HG03565 (cell line): ENCODE results near the gene SNX9.
"Not testable (repeated sequence)": the region's sequence is repeated elsewhere in the genome, so short reads cannot be mapped to it uniquely, and the experiment has no call there.

Experiments used
- ATAC-seq: cut with Tn5 transposase; IDR thresholded peaks from one replicate; pipeline ENCODE4 v1.9.1; 2021; ENCODE audit warnings: mild to moderate bottlenecking, moderate library complexity; ENCODE audit not compliant: unreplicated experiment

SNX9 gene

DNA sequence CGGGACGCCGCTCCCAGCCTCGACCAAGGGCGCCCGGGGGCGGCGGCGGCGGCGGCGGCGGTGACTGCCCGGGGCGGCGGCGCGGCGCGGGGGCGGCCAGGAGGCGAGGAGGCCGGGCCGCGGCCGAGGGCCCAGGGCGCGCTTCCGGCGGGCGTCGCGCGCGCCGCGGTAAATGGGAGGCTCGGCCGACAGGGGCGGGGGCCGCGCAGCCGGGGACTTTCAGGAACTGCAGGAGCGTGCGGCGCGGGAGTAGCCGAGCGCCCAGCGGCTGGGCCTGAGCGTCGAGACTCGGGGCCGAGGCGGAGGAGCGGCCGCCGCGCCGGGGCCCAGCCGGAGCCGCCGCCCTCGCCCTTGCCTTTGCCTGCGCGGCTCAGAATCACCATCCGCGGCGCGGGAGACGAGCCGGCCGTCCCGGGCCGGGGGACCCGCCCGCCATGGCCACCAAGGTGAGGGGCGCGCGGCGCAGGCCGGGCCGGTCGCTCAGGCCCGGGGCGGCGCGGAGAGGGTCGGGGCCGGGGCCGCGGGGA is at the start of gene SNX9:
Gene SNX9, plus strand, starts transcription at position 246 of the 527 bp plus-strand sequence. Its CDS starts 189 bp downstream, at position 435.
- ATAC-seq: peak; percentile 40

DNA sequence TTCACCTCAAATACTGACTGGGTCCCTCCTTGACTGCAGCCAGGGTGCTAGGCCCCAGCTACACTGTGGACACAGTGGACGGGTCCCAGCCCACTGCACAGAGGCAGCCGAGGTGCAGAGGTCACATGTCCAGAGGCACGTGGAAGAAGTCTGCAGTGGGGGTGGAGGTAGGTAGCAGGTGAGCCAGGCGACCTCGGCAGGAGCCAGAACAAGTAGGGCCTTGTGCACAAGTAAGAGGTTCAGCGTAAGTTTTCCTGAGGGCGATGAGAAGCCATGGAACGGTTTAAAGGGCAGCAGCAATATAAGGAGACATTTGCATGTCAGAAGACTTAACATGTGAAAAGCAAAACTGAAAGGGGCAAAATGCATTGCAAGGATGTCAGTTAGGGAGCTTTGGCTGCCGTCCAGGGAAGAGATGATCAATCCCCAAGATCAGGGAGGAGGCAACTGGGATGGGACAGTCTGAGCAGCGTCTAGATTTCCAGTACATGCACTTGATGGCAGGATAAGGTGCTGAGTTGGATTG is 49.7 kb upstream of the SNX9 start:
- no peak for ATAC-seq

DNA sequence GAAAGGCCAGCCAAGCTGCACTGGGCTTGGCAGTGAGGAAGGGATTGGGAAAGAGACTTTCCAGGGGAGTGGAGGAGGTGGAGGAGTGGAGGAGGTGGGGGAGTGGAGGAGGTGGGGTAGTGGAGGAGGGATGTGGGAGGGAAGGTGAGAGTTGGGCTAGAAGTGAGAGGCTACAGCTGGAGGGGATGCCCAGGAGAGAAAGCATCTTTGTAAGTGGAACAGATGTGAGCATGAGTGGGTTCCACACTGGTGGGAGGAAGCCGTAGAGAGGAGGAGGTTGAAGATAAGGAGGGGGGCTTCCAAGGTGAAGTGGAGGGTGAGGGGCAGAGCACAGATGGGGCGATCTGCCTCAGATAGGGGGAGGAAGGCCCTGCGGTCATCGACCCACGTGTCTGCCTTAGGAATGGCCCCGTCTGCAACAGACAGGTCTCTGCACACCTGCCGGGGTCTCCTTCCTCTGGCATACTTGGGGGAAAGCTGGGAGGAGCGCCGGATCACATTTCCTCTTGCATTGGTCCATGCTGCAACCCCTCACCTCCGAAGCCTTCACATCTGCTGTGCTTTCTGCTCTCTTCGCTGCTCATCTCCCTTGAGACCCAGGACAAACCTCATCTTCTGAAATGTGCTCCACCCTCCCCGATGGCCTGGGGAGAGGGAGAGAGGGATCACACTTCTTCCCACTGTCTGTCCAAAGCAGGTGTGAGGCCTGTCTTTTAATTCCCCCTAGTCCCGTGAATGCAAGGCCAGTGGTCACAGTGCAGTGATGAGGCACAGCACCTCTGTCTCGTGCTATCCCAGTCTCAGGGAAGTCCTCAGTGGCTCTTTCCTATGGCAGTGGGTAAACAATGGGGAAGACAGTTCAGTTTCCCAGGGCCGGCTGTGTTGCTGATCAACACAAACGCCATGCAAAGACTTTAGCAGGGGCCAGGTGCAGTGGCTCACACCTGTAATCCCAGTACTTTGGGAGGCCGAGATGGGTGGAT is 48.6 kb upstream of the SNX9 start:
- ATAC-seq: no peak

DNA sequence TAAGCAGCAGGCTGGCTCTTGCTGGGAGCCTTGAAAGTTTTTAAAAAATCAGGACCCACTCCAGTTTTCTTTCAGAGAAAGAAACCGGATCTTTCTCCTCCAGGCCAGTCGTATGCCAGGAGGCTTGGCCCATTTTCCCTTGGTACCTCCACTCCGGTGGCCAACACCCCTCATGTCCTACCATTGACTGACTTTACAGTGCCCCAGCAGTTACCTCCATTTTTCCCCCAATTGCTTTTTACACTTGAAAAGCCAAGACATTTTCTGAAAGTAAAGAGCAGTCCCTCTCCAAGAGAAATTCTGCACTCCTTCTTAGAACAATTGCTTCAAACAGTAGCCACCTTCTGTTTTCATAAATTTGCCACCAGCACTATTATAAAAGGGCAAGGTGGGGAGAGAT is 47.7 kb upstream of the SNX9 start:
- ATAC-seq: no peak

DNA sequence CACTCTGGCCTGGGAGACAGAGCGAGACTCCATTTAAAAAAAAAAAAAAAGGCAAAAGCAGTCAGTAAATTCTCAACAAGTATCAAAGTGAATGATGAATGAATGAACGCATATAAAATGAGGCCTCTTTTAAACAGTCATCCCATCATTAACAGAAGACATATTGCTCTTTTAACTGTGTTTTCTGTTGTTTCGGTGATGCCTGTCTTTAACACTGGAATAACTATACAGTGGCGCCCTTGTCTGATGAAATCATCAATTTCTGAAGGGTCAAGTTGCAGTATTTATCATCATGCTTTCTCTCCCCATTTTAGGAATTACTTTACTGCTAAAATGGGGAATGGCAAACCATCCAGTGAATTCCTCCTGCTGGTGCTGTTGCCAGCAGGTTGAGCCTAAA is 45.7 kb upstream of the SNX9 start:
- ATAC-seq: no peak

DNA sequence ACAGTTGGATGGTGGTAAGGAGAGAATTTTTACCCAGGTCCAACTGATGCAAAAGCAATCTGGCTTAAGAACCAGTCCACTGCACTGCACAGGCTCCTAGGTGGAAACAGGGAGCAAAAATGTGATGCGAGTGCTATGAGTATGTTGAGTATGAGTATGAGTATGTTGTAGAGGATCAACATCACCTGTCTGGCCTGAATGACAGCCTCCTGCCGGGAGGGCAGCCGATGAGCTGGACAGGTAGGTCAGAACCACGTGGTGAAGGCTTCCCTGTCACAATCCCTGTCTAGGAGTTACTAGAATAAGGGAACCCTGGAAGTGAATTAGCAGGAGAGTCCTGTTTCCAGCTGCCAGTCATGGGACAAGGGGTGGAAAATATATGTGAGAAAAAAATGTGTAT is 44.3 kb upstream of the SNX9 start:
- no peak for ATAC-seq

DNA sequence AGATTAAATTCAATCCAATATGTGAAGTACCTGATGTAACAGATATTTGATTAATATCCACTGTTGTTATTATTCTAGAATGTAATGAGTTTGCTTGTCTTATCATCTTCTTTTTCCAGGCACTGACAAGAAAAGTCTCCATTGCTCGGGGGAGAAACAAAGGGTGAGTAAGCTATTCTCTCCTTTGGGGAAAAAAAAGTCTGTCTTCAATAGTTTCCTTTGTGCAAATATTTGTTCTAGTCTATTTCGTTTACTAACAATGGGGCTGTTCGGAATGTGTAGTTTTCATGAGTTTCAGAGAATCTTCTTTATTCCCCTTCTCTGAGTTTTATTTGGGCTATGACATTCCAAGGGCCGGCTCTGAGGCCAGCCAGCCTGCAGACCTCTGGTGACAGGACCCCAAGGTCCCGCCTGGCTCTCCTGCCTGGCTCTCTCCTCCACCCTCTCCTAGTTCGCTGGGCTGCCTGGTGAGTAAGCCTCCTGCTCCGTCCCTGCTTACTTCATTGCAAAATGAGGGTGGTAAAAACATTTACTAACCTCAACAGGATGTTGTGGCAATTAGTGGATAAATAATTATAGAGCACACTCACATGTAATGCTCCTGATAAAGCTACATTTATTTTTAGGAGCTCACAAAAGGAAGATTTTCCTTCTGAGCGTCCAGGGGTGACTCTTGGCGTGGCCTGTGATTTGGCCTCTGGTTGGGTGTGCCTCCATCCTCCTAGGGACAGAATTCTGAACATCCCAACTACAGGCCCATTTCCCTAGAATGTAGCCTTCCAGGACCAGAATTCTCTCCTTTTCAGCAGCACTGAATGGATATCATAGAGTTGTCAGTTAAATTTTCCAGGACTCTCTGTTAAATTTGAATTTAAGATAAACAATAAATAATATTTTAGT is 43.1 kb upstream of the SNX9 start:
- no peak for ATAC-seq

DNA sequence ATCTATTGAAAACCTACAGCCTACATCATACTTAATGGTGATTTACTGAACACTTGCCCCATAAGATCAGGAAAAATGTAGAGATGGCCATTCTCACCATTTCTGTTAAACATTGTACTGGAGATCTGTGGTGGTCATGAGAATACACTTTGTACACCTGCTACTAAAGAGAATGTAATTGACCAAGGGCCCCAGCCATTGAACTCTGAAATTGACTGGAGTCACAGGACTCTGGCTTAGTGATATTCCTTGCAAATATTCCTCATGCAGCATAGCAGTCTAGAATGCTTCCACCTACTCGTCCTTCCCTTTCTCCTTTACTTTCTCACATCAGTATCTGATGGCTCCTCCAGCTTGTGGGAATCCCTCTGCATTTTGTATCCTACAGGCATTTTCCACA is 37.4 kb upstream of the SNX9 start:
- no peak for ATAC-seq

DNA sequence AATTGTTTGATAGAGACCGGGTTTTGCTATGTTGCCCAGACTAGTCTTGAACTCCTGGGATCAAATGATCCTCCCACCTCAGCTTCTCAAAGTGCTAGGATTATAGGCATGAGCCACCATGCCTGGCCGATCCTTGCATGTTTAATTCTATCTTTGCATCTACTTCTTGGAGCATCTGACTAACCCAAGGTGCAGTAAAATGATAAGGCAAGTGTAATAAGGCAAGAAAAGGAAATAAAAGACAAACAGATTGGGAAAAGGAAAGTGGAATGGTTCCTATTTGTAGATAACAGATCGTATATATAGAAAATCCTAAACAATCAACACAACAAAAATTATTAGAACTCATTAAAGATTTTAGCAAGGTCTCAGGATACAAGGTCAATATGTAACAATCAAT is 36.8 kb upstream of the SNX9 start:
- ATAC-seq: no peak

DNA sequence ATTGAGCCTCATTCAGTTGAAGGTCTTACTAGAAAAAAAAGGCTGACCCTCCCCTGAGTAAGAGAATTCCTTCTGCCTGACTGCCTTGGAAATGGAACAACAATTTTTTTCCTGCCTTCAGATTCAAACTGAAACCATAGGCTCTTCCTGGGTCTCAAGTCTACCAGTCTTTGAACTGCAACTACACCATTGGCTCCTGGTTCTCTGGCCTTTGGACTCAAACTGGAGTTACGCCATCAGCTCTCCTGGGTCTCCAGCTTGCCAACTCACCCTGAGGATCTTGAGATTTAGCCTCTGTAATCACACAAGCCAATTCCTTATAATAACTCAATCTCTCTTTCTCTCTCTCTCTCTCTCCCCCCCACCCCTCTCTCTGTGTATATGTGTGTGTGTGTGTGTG is 36.0 kb upstream of the SNX9 start:
- ATAC-seq: no peak

DNA sequence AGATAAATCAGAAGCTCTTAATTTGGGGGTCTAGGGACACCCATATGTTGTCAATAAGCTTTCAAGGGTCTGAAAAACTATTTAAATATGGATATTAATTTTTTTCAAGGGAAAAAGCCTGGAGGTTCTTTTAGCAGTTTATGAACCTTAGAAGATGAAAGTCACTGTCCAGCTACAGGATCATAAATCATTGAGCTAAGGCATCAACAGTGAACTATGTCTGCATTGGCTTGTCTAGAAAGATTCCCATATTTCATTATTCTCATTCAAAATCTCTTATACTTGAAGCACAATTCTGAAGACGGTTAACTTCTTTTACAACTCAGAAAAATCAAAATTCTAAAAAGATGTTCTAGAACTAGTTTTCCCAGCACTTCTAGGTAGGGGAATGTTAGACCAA is 34.9 kb upstream of the SNX9 start:
- ATAC-seq: no peak

DNA sequence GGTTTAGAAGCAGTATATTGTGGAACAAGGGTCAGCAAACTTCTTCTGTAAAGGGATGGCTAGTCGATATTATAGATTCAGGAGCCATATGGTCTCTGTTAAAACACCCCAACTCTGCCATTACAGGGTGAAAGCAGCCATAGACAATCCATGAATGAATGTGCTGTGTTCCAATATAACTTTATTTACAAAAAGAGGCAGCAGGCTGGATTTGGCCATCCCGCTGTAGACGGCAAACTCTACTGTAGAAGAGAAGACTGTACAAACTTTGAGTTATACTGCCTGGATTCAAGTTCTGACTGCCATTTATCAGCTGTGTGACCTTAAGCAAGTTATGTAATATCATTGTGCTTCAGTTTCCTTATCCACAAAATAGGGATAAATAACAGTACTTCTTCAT is 33.7 kb upstream of the SNX9 start:
- no peak for ATAC-seq

DNA sequence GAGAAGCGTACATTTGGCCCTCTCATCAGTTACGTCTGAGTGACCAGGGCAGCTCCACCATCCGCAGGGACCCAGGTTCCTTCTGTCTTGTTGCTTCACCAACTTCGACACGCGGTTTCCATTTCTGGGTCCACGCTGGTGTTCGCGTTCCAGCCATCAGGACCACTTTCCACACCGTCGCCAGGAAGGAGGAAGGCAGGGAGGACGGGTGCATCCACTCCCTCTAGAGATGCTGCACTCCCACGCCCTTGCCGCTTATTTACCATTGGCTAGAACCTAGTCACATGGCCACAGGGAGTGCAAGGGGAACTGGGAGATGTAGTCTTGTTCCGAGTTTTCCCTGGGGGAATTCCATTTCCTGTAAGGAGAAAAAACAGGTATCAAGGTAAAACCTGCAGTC is 33.2 kb upstream of the SNX9 start:
- no peak for ATAC-seq

DNA sequence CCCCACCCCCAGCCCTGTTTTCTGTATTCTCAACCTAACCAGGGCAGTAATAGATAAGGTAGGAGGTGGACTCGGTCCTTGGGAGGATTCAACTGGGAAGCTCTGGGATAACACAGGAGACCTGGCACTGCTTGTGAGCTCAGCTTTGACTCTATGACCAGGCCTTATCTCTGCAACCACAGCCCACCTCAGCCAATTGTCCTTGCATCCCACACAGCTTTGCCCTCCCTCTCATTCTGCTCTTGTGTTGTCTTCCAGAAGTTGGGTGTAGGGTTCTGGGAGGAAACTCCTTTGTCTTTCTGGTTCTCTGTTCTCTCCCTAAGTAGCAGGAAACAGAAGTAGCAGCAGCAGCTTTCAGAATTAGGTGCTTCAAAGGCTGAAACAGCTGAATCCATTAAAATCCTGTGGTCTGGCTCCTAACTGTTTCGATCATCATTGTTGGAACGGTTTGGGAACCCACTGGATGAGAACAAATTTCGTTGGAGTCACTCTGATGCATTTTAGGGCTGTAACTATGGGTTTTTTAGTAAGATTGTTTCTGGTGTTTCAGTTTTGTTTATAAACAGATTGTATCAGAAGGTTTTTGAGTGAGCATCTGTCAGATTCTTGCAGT is 32.4 kb upstream of the SNX9 start:
- no peak for ATAC-seq

DNA sequence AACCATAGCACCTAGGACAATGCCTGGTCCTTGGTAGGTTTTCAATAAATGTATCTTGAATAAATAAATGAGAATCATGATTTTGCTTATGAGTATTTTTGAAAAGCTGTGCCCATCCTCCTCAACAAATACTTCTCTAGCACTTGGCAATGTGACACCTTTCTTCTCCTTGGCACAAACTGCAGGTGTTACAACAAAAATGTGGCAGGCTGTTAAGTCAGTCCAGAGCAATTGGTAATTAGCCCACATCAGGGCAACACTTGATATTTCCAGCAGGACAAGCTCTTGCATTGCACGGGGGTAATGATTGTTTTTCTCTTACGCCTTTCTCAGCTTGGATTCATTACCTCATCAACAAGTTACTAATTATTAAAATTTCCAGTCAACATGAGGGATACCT is 31.6 kb upstream of the SNX9 start:
- ATAC-seq: no peak

DNA sequence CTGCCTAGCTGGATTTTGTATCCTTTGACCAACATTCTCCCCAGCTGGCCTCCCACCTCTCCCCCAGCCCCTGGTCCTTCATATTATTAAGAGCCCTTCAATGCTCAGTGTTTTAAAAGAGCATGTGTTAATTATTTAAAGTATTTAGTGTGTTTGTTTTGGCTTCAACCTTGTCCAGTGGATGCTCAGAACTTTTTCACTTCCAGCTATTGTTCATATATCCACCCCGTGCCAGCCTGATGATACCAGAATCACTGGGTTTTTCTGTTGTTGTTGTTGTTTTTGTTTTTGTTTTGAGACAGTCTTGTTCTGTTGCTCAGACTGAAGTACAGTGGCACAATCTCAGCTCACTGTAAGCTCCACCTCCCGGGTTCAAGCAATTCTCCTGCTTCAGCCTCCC is 30.4 kb upstream of the SNX9 start:
- ATAC-seq: no peak

DNA sequence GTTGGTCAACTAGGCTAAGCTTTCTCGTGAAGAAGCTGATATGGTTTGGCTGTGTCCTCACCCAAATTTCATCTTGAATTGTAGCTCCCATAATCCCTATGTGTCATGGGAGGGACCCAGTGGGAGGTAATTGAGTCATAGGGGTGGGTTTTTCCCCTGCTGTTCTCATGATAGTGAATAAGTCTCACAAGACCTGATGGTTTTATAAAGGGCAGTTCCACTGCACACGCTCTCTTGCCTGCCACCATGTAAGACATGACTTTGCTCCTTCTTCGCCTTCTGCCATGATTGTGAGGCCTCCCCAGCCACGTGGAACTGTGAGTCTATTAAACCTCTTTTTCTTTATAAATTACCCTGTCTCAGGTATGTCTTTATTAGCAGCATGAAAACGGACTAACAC is 29.0 kb upstream of the SNX9 start:
- ATAC-seq: not testable (repeated sequence)

DNA sequence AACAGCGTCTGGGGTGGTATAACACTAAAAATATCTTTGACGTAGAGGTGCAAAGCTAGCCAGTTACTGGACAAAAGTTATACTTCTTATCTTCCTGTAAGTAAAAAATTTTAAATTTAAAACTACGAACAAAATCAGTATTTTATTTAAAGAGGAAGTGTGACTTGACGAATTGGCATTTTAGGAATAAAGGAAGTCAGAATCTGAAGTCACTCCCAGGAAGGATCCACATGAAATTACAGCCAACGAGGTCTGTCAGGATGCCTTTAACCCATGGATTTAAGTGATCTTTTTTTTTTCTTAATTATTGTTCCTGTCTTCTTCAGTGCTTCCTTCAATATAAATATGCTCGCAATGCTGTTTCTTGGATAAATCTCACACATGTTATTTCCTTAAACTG is 27.2 kb upstream of the SNX9 start:
- no peak for ATAC-seq

DNA sequence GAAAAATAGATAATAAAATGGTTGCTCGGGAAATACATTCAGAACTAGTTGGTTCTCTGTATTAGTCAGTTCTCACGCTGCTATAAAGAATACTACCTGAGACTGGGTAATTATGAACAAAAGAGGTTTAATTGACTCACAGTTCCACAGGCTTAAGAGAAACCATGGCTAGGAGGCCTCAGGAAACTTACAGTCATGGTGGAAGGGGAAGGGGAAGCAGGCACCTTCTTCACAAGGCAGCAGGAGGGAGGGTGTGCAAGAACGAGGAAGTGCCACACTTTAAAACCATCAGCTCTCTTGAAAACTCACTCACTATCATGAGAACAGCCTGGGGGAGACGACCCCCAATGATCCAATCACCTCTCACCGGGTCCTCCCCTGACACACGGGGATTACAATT is 24.2 kb upstream of the SNX9 start:
- ATAC-seq: no peak

DNA sequence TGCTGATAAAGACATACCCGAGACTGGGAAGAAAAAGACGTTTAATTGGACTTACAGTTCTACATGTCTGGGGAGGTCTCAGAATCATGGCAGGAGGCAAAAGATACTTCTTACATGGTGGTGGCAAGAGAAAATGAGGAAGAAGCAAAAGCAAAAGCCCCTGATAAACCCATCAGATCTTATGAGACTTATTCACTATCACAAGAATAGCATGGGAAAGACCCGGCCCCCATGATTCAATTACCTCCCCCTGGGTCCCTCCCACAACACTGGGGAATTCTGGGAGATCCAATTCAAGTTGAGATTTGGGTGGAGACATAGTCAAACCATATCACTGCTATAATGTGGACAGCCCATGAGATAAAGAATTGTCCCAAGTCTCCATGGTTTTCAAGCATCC is 23.5 kb upstream of the SNX9 start:
- not testable (repeated sequence) for ATAC-seq
